ENCODE measurements around the gene PRPF4. TPM values are rescaled to one million over a fixed set of nuclear protein-coding genes. Genes with fewer than 3 reads are reported as not detected.
"Not testable (repeated sequence)": the region's sequence is repeated elsewhere in the genome, so short reads cannot be mapped to it uniquely, and the experiment has no call there.

PRPF4 gene
- total RNA-seq, 1 experiment from 2014 or later, result 38.6 TPM

DNA sequence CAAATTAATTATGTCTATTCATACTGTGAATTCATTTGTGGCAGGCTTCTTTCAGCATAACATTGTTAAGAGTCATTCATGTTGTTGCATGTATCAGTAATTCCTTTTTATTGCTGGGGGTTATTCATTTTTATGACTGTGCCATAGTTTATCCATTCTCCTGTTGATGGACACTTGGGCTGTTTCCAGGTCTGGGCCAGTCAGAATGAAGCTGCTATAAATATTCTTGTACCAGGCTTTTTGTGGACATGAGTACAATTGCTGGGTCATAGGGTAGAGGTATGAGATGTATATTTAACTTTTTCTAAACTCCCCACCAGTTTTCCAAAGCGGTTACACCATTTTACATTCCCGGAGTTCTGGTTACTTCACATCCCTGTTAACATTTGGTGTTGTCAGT is 13.6 kb downstream of the PRPF4 start:
- no peaks in the 10 kb centered on the region for H3K9me3 ChIP-seq
- Mint-ChIP-seq H3K27ac (ENCODE audit: unreplicated experiment) (no peak overlapping the region), H3K4me3 (ENCODE audit: unreplicated experiment) (no peak overlapping the region), H3K36me3 (ENCODE audit: insufficient read depth, unreplicated experiment) (peaks cover 80% of the 10 kb centered on the region), H3K9me3 (ENCODE audit: unreplicated experiment) (no peaks in the 10 kb centered on the region), H3K27me3 (ENCODE audit: insufficient read depth, unreplicated experiment) (no peaks in the 10 kb centered on the region), H3K4me1 (ENCODE audit: low read depth, unreplicated experiment) (no peaks in the 10 kb centered on the region)
- no peaks in the 10 kb centered on the region for H3K4me1 ChIP-seq
- TF ChIP-seq, protein P1, sequence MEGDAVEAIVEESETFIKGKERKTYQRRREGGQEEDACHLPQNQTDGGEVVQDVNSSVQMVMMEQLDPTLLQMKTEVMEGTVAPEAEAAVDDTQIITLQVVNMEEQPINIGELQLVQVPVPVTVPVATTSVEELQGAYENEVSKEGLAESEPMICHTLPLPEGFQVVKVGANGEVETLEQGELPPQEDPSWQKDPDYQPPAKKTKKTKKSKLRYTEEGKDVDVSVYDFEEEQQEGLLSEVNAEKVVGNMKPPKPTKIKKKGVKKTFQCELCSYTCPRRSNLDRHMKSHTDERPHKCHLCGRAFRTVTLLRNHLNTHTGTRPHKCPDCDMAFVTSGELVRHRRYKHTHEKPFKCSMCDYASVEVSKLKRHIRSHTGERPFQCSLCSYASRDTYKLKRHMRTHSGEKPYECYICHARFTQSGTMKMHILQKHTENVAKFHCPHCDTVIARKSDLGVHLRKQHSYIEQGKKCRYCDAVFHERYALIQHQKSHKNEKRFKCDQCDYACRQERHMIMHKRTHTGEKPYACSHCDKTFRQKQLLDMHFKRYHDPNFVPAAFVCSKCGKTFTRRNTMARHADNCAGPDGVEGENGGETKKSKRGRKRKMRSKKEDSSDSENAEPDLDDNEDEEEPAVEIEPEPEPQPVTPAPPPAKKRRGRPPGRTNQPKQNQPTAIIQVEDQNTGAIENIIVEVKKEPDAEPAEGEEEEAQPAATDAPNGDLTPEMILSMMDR (IDR thresholded peaks at IDR 0.05; ENCODE audit: insufficient read depth in 1 of 2, low read depth in 1 of 2, low read length in 1 of 2, severe bottlenecking in 1 of 2, unreplicated experiment in 1 of 2), result no peak
- DNase-seq, result no peak
- H3K4me3 ChIP-seq (ENCODE audit: low read depth, low read length), result no peak overlapping the region
- BruUV-seq (replicated peaks), result no TSS peak
- intact Hi-C loops (cut with micrococcal nuclease; ENCODE audit: unreplicated experiment), result no loop called here
- H3K36me3 ChIP-seq (ENCODE audit: control insufficient read depth, insufficient read depth, low read length), result peaks cover 6% of the 10 kb centered on the region
- ChIA-PET POLR2A (no interaction called here), CTCF (no interaction called here)
- no peaks in the 10 kb centered on the region for H3K27me3 ChIP-seq (replicated peaks; ENCODE audit: control insufficient read depth, insufficient read depth, low read length)

DNA sequence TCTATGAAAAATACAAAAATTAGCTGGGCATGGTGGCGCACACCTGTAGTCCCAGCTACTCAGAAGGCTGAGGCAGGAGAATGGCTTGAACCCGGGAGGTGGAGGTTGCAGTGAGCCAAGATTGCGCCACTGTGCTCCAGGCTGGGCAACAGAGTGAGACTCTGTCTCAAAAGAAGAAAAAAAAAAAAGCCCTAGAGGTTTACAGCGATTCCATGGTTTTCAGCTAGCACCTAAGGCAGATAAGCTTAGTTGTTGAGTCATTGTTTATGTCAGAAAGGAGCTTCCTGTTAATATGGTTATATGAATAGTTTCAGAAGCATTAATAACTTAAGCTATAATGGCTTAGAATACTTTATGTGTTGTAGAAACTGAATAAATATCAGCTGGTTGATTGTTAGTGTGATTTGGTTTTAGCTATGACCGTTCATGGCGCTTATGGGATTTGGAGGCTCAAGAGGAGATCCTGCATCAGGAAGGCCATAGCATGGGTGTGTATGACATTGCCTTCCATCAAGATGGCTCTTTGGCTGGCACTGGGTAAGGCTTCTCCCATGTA is 14.7 kb downstream of the PRPF4 start:
- no peak overlapping the region for H3K27ac Mint-ChIP-seq (ENCODE audit: unreplicated experiment)
- H3K27me3 Mint-ChIP-seq (ENCODE audit: insufficient read depth, unreplicated experiment), result no peaks in the 10 kb centered on the region
- no TSS peak for BruUV-seq (replicated peaks)
- no peaks in the 10 kb centered on the region for H3K4me1 ChIP-seq
- H3K4me3 Mint-ChIP-seq (ENCODE audit: unreplicated experiment), result no peak overlapping the region
- H3K4me1 Mint-ChIP-seq (ENCODE audit: low read depth, unreplicated experiment), result no peaks in the 10 kb centered on the region
- TF ChIP-seq, protein P1 (IDR thresholded peaks at IDR 0.05; ENCODE audit: insufficient read depth in 1 of 2, low read depth in 1 of 2, low read length in 1 of 2, severe bottlenecking in 1 of 2, unreplicated experiment in 1 of 2), result no peak
- no peaks in the 10 kb centered on the region for H3K27me3 ChIP-seq (replicated peaks; ENCODE audit: control insufficient read depth, insufficient read depth, low read length)
- H3K36me3 Mint-ChIP-seq (ENCODE audit: insufficient read depth, unreplicated experiment), result peaks cover 71% of the 10 kb centered on the region
- POLR2A ChIA-PET, result no interaction called here
- no peaks in the 10 kb centered on the region for H3K9me3 Mint-ChIP-seq (ENCODE audit: unreplicated experiment)
- no peak overlapping the region for H3K4me3 ChIP-seq (ENCODE audit: low read depth, low read length)
- peaks cover 5% of the 10 kb centered on the region for H3K36me3 ChIP-seq (ENCODE audit: control insufficient read depth, insufficient read depth, low read length)
- no peaks in the 10 kb centered on the region for H3K9me3 ChIP-seq
- intact Hi-C loops (cut with micrococcal nuclease; ENCODE audit: unreplicated experiment), result no loop called here
- CTCF ChIA-PET, result no interaction called here
- no peak for DNase-seq

DNA sequence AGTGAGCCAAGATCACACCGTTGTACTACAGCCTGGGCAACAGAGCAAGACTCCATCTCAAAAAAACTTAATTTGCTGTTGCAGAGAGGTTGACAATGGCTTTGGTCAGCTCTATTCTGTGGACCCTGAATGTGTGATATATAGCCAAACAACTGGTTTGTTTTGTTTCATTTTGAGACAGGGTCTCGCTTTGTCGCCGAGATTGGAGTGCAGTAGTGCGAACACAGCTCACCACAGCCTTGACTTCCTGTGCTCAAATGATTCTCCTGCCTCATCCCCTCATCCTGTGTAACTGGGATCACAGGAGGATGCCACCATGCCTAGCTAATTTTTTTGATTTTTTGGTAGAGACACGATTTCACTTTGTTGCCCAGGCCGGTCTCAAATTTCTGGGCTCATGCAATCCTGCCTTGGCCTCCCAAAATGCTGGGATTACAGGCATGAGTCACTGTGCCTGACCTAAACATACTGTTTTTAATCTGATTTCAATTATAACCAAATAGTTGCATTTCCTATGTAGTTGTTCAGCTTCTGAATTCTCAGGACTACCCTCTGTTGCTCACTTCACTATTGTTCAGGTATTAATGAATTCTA is 17.9 kb downstream of the PRPF4 start:
- H3K4me3 Mint-ChIP-seq (ENCODE audit: unreplicated experiment), result no peak overlapping the region
- ChIA-PET CTCF (no interaction called here), POLR2A (no interaction called here)
- no peaks in the 10 kb centered on the region for H3K27me3 Mint-ChIP-seq (ENCODE audit: insufficient read depth, unreplicated experiment)
- no peaks in the 10 kb centered on the region for H3K4me1 ChIP-seq
- DNase-seq, result no peak
- peaks cover 2% of the 10 kb centered on the region for H3K36me3 ChIP-seq (ENCODE audit: control insufficient read depth, insufficient read depth, low read length)
- H3K36me3 Mint-ChIP-seq (ENCODE audit: insufficient read depth, unreplicated experiment), result peaks cover 45% of the 10 kb centered on the region
- H3K27me3 ChIP-seq (replicated peaks; ENCODE audit: control insufficient read depth, insufficient read depth, low read length), result no peaks in the 10 kb centered on the region
- no peak overlapping the region for H3K4me3 ChIP-seq (ENCODE audit: low read depth, low read length)
- H3K27ac Mint-ChIP-seq (ENCODE audit: unreplicated experiment), result no peak overlapping the region
- TF ChIP-seq, protein P1 (IDR thresholded peaks at IDR 0.05; ENCODE audit: insufficient read depth in 1 of 2, low read depth in 1 of 2, low read length in 1 of 2, severe bottlenecking in 1 of 2, unreplicated experiment in 1 of 2), result no peak
- no peaks in the 10 kb centered on the region for H3K9me3 Mint-ChIP-seq (ENCODE audit: unreplicated experiment)
- intact Hi-C loops (cut with micrococcal nuclease; ENCODE audit: unreplicated experiment), result no loop called here
- BruUV-seq (replicated peaks), result no TSS peak
- H3K4me1 Mint-ChIP-seq (ENCODE audit: low read depth, unreplicated experiment), result peaks cover 7% of the 10 kb centered on the region
- H3K9me3 ChIP-seq, result no peaks in the 10 kb centered on the region

DNA sequence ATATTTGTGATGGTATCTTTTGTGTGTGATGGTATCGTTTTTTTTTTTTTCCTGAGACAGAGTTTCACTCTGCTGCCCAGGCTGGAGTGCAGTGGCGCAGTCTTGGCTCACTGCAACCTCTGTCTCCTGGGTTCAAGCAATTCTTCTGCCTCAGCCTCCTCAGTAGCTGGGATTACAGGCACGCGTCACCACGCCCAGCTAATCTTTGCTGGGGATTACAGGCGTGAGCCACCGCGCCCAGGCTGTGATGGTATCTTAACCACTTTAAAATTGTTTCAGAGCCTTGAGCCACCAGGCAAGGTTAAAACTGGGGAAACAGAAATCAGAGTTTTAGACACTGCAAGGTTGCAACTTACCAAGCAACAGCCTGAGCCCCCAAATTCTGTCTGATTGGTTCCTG is 20.8 kb downstream of the PRPF4 start:
- H3K4me1 ChIP-seq; BruUV-seq (replicated peaks); H3K27me3 Mint-ChIP-seq (ENCODE audit: insufficient read depth, unreplicated experiment); H3K27me3 ChIP-seq (replicated peaks; ENCODE audit: control insufficient read depth, insufficient read depth, low read length); H3K27ac Mint-ChIP-seq (ENCODE audit: unreplicated experiment); H3K9me3 Mint-ChIP-seq (ENCODE audit: unreplicated experiment); H3K36me3 ChIP-seq (ENCODE audit: control insufficient read depth, insufficient read depth, low read length); CTCF ChIA-PET; DNase-seq; H3K9me3 ChIP-seq; H3K4me1 Mint-ChIP-seq (ENCODE audit: low read depth, unreplicated experiment); POLR2A ChIA-PET; H3K4me3 Mint-ChIP-seq (ENCODE audit: unreplicated experiment); H3K4me3 ChIP-seq (ENCODE audit: low read depth, low read length); intact Hi-C loops (cut with micrococcal nuclease; ENCODE audit: unreplicated experiment): not testable (repeated sequence)
- H3K36me3 Mint-ChIP-seq (ENCODE audit: insufficient read depth, unreplicated experiment), result peaks cover 20% of the 10 kb centered on the region

Data from Caco-2 (cell line).